Fibroblast of lung (primary cell): ENCODE data around the gene CDC42SE2. TPM values are rescaled to one million over a fixed set of nuclear protein-coding genes. Genes with fewer than 3 reads are reported as not detected.

Source experiments
- DNase-seq, 2 donors: peaks; one replicate each; pipeline versions ENCODE4 v3.0.0 to v3.0.0-alpha.2; 2010; ENCODE audit warnings: low read depth in 2 of 2
- H2AFZ ChIP-seq: 2 replicates; pipeline ENCODE4 v1.5.1; 2012; ENCODE audit warnings: low read length, control low read depth, inconsistent platforms
- H3K27ac ChIP-seq: 2 replicates; pipeline ENCODE4 v1.5.1; 2011; ENCODE audit warnings: low read length, control low read depth; ENCODE audit not compliant: insufficient read depth
- H3K27me3 ChIP-seq: 2 replicates; pipeline ENCODE4 v1.5.1; 2011; ENCODE audit warnings: mild to moderate bottlenecking, low read length; ENCODE audit not compliant: control insufficient read depth, insufficient read depth
- H3K36me3 ChIP-seq: 2 replicates; pipeline ENCODE4 v1.5.1; 2011; ENCODE audit warnings: low read length; ENCODE audit not compliant: control insufficient read depth, insufficient read depth
- H3K4me1 ChIP-seq: 2 replicates; pipeline ENCODE4 v1.5.1; 2011; ENCODE audit warnings: low read length; ENCODE audit not compliant: control insufficient read depth, insufficient read depth; ENCODE audit errors: extremely low read depth
- H3K4me2 ChIP-seq: 2 replicates; pipeline ENCODE4 v1.5.1; 2011; ENCODE audit warnings: low read length, control low read depth; ENCODE audit not compliant: insufficient read depth; ENCODE audit errors: extremely low read depth
- H3K4me3 ChIP-seq, 4 experiments: fragments of 200-600 bp in 1 of 4; sonication (generic) in 1 of 4; replicated peaks in 1 of 4; 2 replicates each; pipeline ENCODE4 v1.5.1; 2011 to 2016; ENCODE audit warnings: low read length in 4 of 4, low read depth in 3 of 4, mild to moderate bottlenecking in 3 of 4, control low read depth in 2 of 4, inconsistent platforms in 1 of 4, mixed read lengths in 1 of 4; ENCODE audit not compliant: insufficient read depth in 1 of 4; ENCODE audit errors: control extremely low read depth in 1 of 4
- H3K79me2 ChIP-seq: 2 replicates; pipeline ENCODE4 v1.5.1; 2012; ENCODE audit warnings: mild to moderate bottlenecking, low read length, inconsistent platforms; ENCODE audit not compliant: control insufficient read depth, insufficient read depth
- H3K9ac ChIP-seq: 2 replicates; pipeline ENCODE4 v1.5.1; 2011; ENCODE audit warnings: mild to moderate bottlenecking, low read length, control low read depth; ENCODE audit not compliant: insufficient read depth
- H3K9me3 ChIP-seq: 2 replicates; pipeline ENCODE4 v1.5.1; 2012; ENCODE audit warnings: low read depth, low read length; ENCODE audit not compliant: control insufficient read depth, insufficient read depth
- H4K20me1 ChIP-seq: 2 replicates; pipeline ENCODE4 v1.5.1; 2011; ENCODE audit warnings: low read length; ENCODE audit not compliant: control insufficient read depth, insufficient read depth; ENCODE audit errors: extremely low read depth
- EZH2 ChIP-seq: IDR thresholded peaks from 2 replicates; pipeline ENCODE4 v1.5.1; 2012; ENCODE audit warnings: low read length, control low read depth, mild to moderate bottlenecking; ENCODE audit errors: missing control alignments
- polyA plus RNA-seq, 2 donors: library from polyadenylated mRNA; depleted of rRNA in 1 of 2; stranded (reverse) in 1 of 2; unstranded in 1 of 2; fragments of >200 nt; gene quantifications; 2 replicates each; pipeline ENCODE4 v1.2.1, GENCODE V29; 2011 to 2012; ENCODE audit warnings: missing spikeins in 1 of 2
- total RNA-seq: library from RNA; depleted of rRNA; stranded (reverse); fragments of >200 nt; gene quantifications from 2 replicates; pipeline ENCODE4 v1.2.1, GENCODE V29; 2014
- TF ChIP-seq, protein P1 (sequence below), 2 donors: IDR thresholded peaks in 1 of 2; conservative IDR thresholded peaks in 1 of 2; 1 replicate in 1 of 2; 2 replicates in 1 of 2; pipeline ENCODE4 v1.5.1; 2011 to 2012; ENCODE audit warnings: low read length in 2 of 2, control low read depth in 1 of 2, inconsistent platforms in 1 of 2, low read depth in 1 of 2, mild to moderate bottlenecking in 1 of 2

Gene CDC42SE2
- total and polyA plus RNA-seq, 2 donors (not counting 1 experiment from before 2014, with no cell fraction given), result 26.1 to 26.5 TPM

DNA sequence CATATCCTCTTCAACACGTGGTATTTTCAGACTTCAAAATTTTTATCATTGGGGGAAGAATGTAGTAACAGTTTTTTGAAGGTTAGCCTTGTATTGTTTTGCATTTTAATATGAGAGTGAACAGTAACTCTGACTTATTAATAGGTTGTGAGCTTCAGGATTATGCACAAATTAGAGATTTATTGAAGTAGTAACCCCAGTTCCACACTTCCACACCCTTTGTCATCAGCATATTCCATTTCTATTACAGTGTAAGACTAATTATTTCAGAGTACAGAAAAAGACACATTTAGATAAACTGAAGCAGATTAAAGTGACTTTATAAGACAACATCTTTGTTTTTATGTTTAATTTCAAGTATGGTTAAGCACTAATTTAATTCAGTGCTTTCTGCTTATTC is 105.7 kb downstream of the CDC42SE2 start:
- H3K9me3 ChIP-seq, result no peaks in the 10 kb centered on the region

DNA sequence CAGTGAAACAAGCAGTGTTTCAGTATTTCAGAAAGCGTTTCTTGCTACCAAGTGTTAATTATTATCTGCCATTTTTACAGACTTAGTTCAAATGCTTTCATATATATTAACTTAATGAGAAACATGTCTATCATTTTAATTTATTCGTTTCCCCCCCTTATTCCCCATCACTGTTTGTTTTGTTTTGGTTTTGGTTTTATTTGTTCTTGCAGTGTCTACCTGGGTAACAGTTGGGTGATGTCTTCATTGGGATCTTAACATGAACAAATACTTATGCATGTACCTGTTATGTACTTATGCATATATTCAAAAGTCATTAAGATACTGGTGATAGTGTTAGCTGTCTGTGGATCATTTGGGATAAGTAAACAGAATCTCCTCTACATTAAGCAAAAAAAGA is 108.0 kb downstream of the CDC42SE2 start:
- H2AFZ ChIP-seq, result no peak overlapping the region
- DNase-seq, result no peak
- peaks cover 3% of the 10 kb centered on the region for H3K79me2 ChIP-seq

More for the DNA sequence above, 105.7 kb downstream of the CDC42SE2 start:
- Histone ChIP-seq H3K27me3 (no peaks in the 10 kb centered on the region), H3K36me3 (no peaks in the 10 kb centered on the region), H4K20me1 (no peaks in the 10 kb centered on the region), H3K4me3 (no peak overlapping the region), H3K4me1 (peaks cover 2% of the 10 kb centered on the region), H3K27ac (no peak overlapping the region), H3K4me2 (no peak overlapping the region), H3K9ac (no peak overlapping the region), H2AFZ (no peak overlapping the region), H3K79me2 (no peaks in the 10 kb centered on the region)
- no peak for TF ChIP-seq EZH2
- TF ChIP-seq, protein P1, sequence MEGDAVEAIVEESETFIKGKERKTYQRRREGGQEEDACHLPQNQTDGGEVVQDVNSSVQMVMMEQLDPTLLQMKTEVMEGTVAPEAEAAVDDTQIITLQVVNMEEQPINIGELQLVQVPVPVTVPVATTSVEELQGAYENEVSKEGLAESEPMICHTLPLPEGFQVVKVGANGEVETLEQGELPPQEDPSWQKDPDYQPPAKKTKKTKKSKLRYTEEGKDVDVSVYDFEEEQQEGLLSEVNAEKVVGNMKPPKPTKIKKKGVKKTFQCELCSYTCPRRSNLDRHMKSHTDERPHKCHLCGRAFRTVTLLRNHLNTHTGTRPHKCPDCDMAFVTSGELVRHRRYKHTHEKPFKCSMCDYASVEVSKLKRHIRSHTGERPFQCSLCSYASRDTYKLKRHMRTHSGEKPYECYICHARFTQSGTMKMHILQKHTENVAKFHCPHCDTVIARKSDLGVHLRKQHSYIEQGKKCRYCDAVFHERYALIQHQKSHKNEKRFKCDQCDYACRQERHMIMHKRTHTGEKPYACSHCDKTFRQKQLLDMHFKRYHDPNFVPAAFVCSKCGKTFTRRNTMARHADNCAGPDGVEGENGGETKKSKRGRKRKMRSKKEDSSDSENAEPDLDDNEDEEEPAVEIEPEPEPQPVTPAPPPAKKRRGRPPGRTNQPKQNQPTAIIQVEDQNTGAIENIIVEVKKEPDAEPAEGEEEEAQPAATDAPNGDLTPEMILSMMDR (conservative IDR thresholded peaks at IDR 0.05 in 1 of 2, IDR thresholded peaks at IDR 0.05 in 1 of 2; ENCODE audit: low read depth in 1 of 2, low read length in 2 of 2), result no peak
- DNase-seq, result no peak

GRCh38 chr5:131373265-131373664 is 109.4 kb downstream of the CDC42SE2 start:
- Histone ChIP-seq H3K27me3 (no peaks in the 10 kb centered on the region), H4K20me1 (no peaks in the 10 kb centered on the region), H3K9me3 (no peaks in the 10 kb centered on the region), H3K27ac (no peak overlapping the region), H2AFZ (no peak overlapping the region), H3K4me1 (peaks cover 5% of the 10 kb centered on the region), H3K36me3 (no peaks in the 10 kb centered on the region), H3K4me2 (no peak overlapping the region), H3K9ac (no peak overlapping the region), H3K79me2 (peaks cover 3% of the 10 kb centered on the region), H3K4me3 (no peak overlapping the region)
- TF ChIP-seq EZH2, result no peak
- TF ChIP-seq, protein P1 (conservative IDR thresholded peaks at IDR 0.05 in 1 of 2, IDR thresholded peaks at IDR 0.05 in 1 of 2; ENCODE audit: low read depth in 1 of 2, low read length in 2 of 2), result no peak
- DNase-seq, result no peak

More for the DNA sequence above, 108.0 kb downstream of the CDC42SE2 start:
- Histone ChIP-seq H3K36me3 (no peaks in the 10 kb centered on the region), H3K9ac (no peak overlapping the region), H3K27me3 (no peaks in the 10 kb centered on the region), H3K4me3 (no peak overlapping the region), H3K4me1 (no peaks in the 10 kb centered on the region), H4K20me1 (no peaks in the 10 kb centered on the region), H3K4me2 (no peak overlapping the region), H3K27ac (no peak overlapping the region), H3K9me3 (no peaks in the 10 kb centered on the region)
- TF ChIP-seq EZH2, result no peak
- TF ChIP-seq, protein P1 (conservative IDR thresholded peaks at IDR 0.05 in 1 of 2, IDR thresholded peaks at IDR 0.05 in 1 of 2; ENCODE audit: low read depth in 1 of 2, low read length in 2 of 2), result no peak
